ENCODE data around the gene STAT3.
A peak's percentile ranks its signal among the peaks of the same experiment; 100 is the strongest.
"Not testable (repeated sequence)": the region's sequence is repeated elsewhere in the genome, so short reads cannot be mapped to it uniquely, and the experiment has no call there.

STAT3 gene

DNA sequence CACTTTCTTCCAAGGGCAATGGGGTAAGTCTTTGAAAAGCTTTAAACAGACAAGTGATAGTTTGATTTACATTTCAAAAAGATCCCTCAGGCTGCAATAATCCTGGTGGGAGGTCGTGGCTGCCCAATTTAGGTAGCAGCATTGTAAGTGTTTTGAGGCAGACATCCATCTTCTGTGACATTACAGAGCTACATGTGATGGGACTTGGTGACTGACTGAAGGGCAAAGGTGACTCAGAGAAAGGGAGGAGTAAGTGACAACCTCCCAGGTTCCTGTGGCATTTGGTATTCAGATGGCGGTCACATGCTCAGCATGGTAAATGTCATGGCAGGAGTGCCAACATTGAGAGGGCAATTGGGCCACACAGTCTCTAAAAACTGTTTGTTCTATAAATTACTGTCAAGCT, 26.5 kb downstream of the STAT3 start:
- 35% methylated on average over 2 of the region's 2 CpGs for WGBS
- Histone ChIP-seq H3K4ac (ENCODE audit: low read depth in 1 of 2, low read length in 2 of 2) (no peak overlapping the region), H3K23ac (ENCODE audit: low read length in 2 of 2) (no peak overlapping the region)

DNA sequence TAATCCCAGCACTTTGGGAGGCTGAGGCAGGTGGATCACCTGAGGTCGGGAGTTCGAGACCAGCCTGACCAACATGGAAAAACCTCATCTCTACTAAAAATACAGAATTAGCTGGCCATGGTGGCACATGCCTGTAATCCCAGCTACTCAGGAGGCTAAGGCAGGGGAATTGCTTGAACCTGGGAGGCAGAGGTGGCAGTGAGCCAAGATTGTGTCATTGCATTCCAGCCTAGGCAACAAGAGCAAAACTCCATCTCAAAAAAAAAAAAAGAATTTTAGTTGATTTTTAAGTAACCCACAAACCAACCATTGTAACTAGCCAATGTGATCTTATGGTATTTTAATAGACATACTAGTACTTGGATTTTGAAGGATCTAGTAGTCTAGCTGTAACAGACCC, 27.9 kb downstream of the STAT3 start:
- not testable (repeated sequence) for H3K9ac ChIP-seq (ENCODE audit: low read length); H3K14ac ChIP-seq (ENCODE audit: low read length in 2 of 2); H4K8ac ChIP-seq (ENCODE audit: low read length); H3K18ac ChIP-seq (ENCODE audit: low read depth in 1 of 2, low read length in 2 of 2); H3K27me3 ChIP-seq (ENCODE audit: control insufficient read depth in 1 of 2, insufficient read depth in 1 of 2, low read length in 2 of 2); H2BK15ac ChIP-seq (ENCODE audit: low read depth, poor library complexity, severe bottlenecking); H2BK5ac ChIP-seq (ENCODE audit: low read depth, low read length, poor library complexity, severe bottlenecking); H3K4me1 ChIP-seq (ENCODE audit: control insufficient read depth, insufficient read depth, low read depth, low read length); H4K91ac ChIP-seq (ENCODE audit: low read length); H3K27ac ChIP-seq (ENCODE audit: low read length, poor library complexity, severe bottlenecking); H2AFZ ChIP-seq (ENCODE audit: low read depth, low read length); H3K4me3 ChIP-seq (ENCODE audit: insufficient read depth in 1 of 2, low read depth in 1 of 2, low read length in 2 of 2); H3K4me2 ChIP-seq (ENCODE audit: low read length, poor library complexity, severe bottlenecking); H3K9me3 ChIP-seq (ENCODE audit: control insufficient read depth, low read length); H3K4ac ChIP-seq (ENCODE audit: low read depth in 1 of 2, low read length in 2 of 2); DNase-seq; H2BK120ac ChIP-seq (ENCODE audit: low read depth, low read length); H2AK5ac ChIP-seq (ENCODE audit: low read length, severe bottlenecking); H2BK12ac ChIP-seq (ENCODE audit: low read length in 2 of 2); H3K23ac ChIP-seq (ENCODE audit: low read length in 2 of 2)
- no CpG with 5 or more reads among the region's 2 CpGs for WGBS
- Histone ChIP-seq H3K36me3 (ENCODE audit: control insufficient read depth in 1 of 2, insufficient read depth in 2 of 2, low read depth in 1 of 2, low read length in 2 of 2) (peaks cover 0 to 29% of the 10 kb centered on the region in 2 experiments), H3K79me1 (replicated peaks; ENCODE audit: low read length, poor library complexity, severe bottlenecking) (peaks cover 16% of the 10 kb centered on the region)

More for the DNA sequence above, 26.5 kb downstream of the STAT3 start:
- Histone ChIP-seq H3K4me3 (ENCODE audit: insufficient read depth in 1 of 2, low read depth in 1 of 2, low read length in 2 of 2) (no peak overlapping the region), H3K27me3 (ENCODE audit: control insufficient read depth in 1 of 2, insufficient read depth in 1 of 2, low read length in 2 of 2) (no peaks in the 10 kb centered on the region), H3K9me3 (ENCODE audit: control insufficient read depth, low read length) (no peaks in the 10 kb centered on the region), H3K79me1 (replicated peaks; ENCODE audit: low read length, poor library complexity, severe bottlenecking) (peaks cover 16% of the 10 kb centered on the region), H2BK120ac (ENCODE audit: low read depth, low read length) (no peak overlapping the region), H2BK5ac (ENCODE audit: low read depth, low read length, poor library complexity, severe bottlenecking) (no peak overlapping the region), H3K36me3 (ENCODE audit: control insufficient read depth in 1 of 2, insufficient read depth in 2 of 2, low read depth in 1 of 2, low read length in 2 of 2) (peaks cover 0 to 24% of the 10 kb centered on the region in 2 experiments), H3K4me2 (ENCODE audit: low read length, poor library complexity, severe bottlenecking) (no peak overlapping the region), H4K91ac (ENCODE audit: low read length) (no peak overlapping the region), H2AFZ (ENCODE audit: low read depth, low read length) (no peak overlapping the region), H3K18ac (ENCODE audit: low read depth in 1 of 2, low read length in 2 of 2) (no peak overlapping the region), H3K27ac (ENCODE audit: low read length, poor library complexity, severe bottlenecking) (no peak overlapping the region), H3K14ac (ENCODE audit: low read length in 2 of 2) (no peak overlapping the region), H2AK5ac (ENCODE audit: low read length, severe bottlenecking) (no peak overlapping the region), H4K8ac (ENCODE audit: low read length) (no peak overlapping the region), H2BK12ac (ENCODE audit: low read length in 2 of 2) (no peak overlapping the region), H2BK15ac (ENCODE audit: low read depth, poor library complexity, severe bottlenecking) (no peak overlapping the region), H3K9ac (ENCODE audit: low read length) (no peak overlapping the region), H3K4me1 (ENCODE audit: control insufficient read depth, insufficient read depth, low read depth, low read length) (peaks cover 8% of the 10 kb centered on the region)
- DNase-seq: no peak

GRCh38 chr17:42359133-42359532, 29.1 kb downstream of the STAT3 start:
- no peak overlapping the region for H3K4ac ChIP-seq (ENCODE audit: low read depth in 1 of 2, low read length in 2 of 2)
- H3K36me3 ChIP-seq (ENCODE audit: control insufficient read depth in 1 of 2, insufficient read depth in 2 of 2, low read depth in 1 of 2, low read length in 2 of 2): peaks cover 0 to 29% of the 10 kb centered on the region in 2 experiments
- H4K8ac ChIP-seq (ENCODE audit: low read length): no peak overlapping the region
- no peak overlapping the region for H2BK5ac ChIP-seq (ENCODE audit: low read depth, low read length, poor library complexity, severe bottlenecking)
- H3K27ac ChIP-seq (ENCODE audit: low read length, poor library complexity, severe bottlenecking): no peak overlapping the region
- no peaks in the 10 kb centered on the region for H3K9me3 ChIP-seq (ENCODE audit: control insufficient read depth, low read length)
- H3K14ac ChIP-seq (ENCODE audit: low read length in 2 of 2): no peak overlapping the region
- no peak overlapping the region for H3K18ac ChIP-seq (ENCODE audit: low read depth in 1 of 2, low read length in 2 of 2)
- H3K27me3 ChIP-seq (ENCODE audit: control insufficient read depth in 1 of 2, insufficient read depth in 1 of 2, low read length in 2 of 2): no peaks in the 10 kb centered on the region
- H4K91ac ChIP-seq (ENCODE audit: low read length): no peak overlapping the region
- no peak overlapping the region for H2BK120ac ChIP-seq (ENCODE audit: low read depth, low read length)
- no peak overlapping the region for H2BK12ac ChIP-seq (ENCODE audit: low read length in 2 of 2)
- H3K79me1 ChIP-seq (replicated peaks; ENCODE audit: low read length, poor library complexity, severe bottlenecking): peaks cover 16% of the 10 kb centered on the region
- DNase-seq: no peak
- WGBS: 88% methylated on average over 1 of the region's 7 CpGs
- no peak overlapping the region for H2BK15ac ChIP-seq (ENCODE audit: low read depth, poor library complexity, severe bottlenecking)
- H2AK5ac ChIP-seq (ENCODE audit: low read length, severe bottlenecking): no peak overlapping the region
- H2AFZ ChIP-seq (ENCODE audit: low read depth, low read length): no peak overlapping the region
- H3K9ac ChIP-seq (ENCODE audit: low read length): no peak overlapping the region
- no peak overlapping the region for H3K23ac ChIP-seq (ENCODE audit: low read length in 2 of 2)
- no peak overlapping the region for H3K4me2 ChIP-seq (ENCODE audit: low read length, poor library complexity, severe bottlenecking)
- no peak overlapping the region for H3K4me3 ChIP-seq (ENCODE audit: insufficient read depth in 1 of 2, low read depth in 1 of 2, low read length in 2 of 2)
- peaks cover 8% of the 10 kb centered on the region for H3K4me1 ChIP-seq (ENCODE audit: control insufficient read depth, insufficient read depth, low read depth, low read length)

DNA sequence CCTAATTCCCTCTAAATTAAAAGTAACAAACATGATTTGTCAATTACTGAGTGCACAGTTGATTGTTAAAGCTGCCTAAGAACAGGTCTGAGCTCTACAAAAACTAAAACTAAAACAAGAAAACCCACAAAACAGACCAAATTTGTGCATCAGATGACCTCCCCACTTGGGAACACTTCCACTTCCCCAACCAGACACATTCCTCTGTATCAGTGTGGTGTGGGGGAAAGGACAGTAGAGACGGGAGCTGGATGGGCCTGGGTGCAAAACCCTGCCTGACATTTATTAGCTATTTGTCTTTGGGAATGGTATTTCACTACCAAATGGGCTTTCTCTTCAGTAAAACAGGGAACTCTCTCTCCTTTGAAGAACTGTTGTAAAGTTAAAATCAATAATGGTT, 29.8 kb downstream of the STAT3 start:
- WGBS: no CpG with 5 or more reads among the region's 1 CpG

More for the DNA sequence above, 29.8 kb downstream of the STAT3 start:
- Histone ChIP-seq H2BK12ac (ENCODE audit: low read length in 2 of 2) (peak overlapping the region in 1 of 2 experiments; percentile 63), H3K18ac (ENCODE audit: low read depth in 1 of 2, low read length in 2 of 2) (no peak overlapping the region), H2BK5ac (ENCODE audit: low read depth, low read length, poor library complexity, severe bottlenecking) (no peak overlapping the region), H3K4me2 (ENCODE audit: low read length, poor library complexity, severe bottlenecking) (no peak overlapping the region), H3K9me3 (ENCODE audit: control insufficient read depth, low read length) (no peaks in the 10 kb centered on the region), H2AFZ (ENCODE audit: low read depth, low read length) (no peak overlapping the region), H3K4me1 (ENCODE audit: control insufficient read depth, insufficient read depth, low read depth, low read length) (peaks cover 8% of the 10 kb centered on the region), H2AK5ac (ENCODE audit: low read length, severe bottlenecking) (no peak overlapping the region), H3K23ac (ENCODE audit: low read length in 2 of 2) (no peak overlapping the region), H3K14ac (ENCODE audit: low read length in 2 of 2) (no peak overlapping the region), H3K4me3 (ENCODE audit: insufficient read depth in 1 of 2, low read depth in 1 of 2, low read length in 2 of 2) (no peak overlapping the region), H3K79me1 (replicated peaks; ENCODE audit: low read length, poor library complexity, severe bottlenecking) (peaks cover 13% of the 10 kb centered on the region), H3K27ac (ENCODE audit: low read length, poor library complexity, severe bottlenecking) (no peak overlapping the region), H4K8ac (ENCODE audit: low read length) (no peak overlapping the region), H3K9ac (ENCODE audit: low read length) (no peak overlapping the region), H2BK120ac (ENCODE audit: low read depth, low read length) (no peak overlapping the region), H3K27me3 (ENCODE audit: control insufficient read depth in 1 of 2, insufficient read depth in 1 of 2, low read length in 2 of 2) (no peaks in the 10 kb centered on the region), H3K4ac (ENCODE audit: low read depth in 1 of 2, low read length in 2 of 2) (no peak overlapping the region), H2BK15ac (ENCODE audit: low read depth, poor library complexity, severe bottlenecking) (no peak overlapping the region), H3K36me3 (ENCODE audit: control insufficient read depth in 1 of 2, insufficient read depth in 2 of 2, low read depth in 1 of 2, low read length in 2 of 2) (peaks cover 0 to 29% of the 10 kb centered on the region in 2 experiments), H4K91ac (ENCODE audit: low read length) (no peak overlapping the region)
- DNase-seq: no peak
